IMR-90 (cell line): ENCODE results near the gene DCUN1D1. TPM values are rescaled to one million over a fixed set of nuclear protein-coding genes. Genes with fewer than 3 reads are reported as not detected.

Experiments used
- ATAC-seq: fragments of 200-7000 bp; cut with Tn5 transposase; 2 replicates; pipeline ENCODE4 v1.9.1; 2020; ENCODE audit warnings: low read depth, mild to moderate bottlenecking, moderate library complexity
- BruUV-seq: library from RNA; stranded (reverse); fragments of 400-500 nt; replicated peaks from 2 replicates; lab custom pipeline; 2021; lab: Mats Ljungman, UMichigan
- CTCF ChIA-PET: fragments of 300-600 bp; formaldehyde crosslinking; extraction: SDS; loops from one replicate; lab custom pipeline; 2021; ENCODE audit warnings: antibody characterized with exemption; lab: Yijun Ruan, JAX
- POLR2A ChIA-PET: fragments of 300-600 bp; sonication (Branson Sonifier 250); formaldehyde crosslinking; loops from one replicate; lab custom pipeline; 2022; ENCODE audit warnings: antibody characterized with exemption; ENCODE audit not compliant: unreplicated experiment; lab: Charles Lee
- DNase-seq: peaks from one replicate; pipeline ENCODE4 v3.0.0; 2013
- H2AFZ ChIP-seq: replicated peaks from 2 replicates; pipeline ENCODE3; 2013; ENCODE audit warnings: low read length, mild to moderate bottlenecking; ENCODE audit not compliant: poor library complexity
- H2AK5ac ChIP-seq: 2 replicates; pipeline ENCODE4 v1.6.1; 2013; ENCODE audit warnings: low read depth, low read length, inconsistent platforms
- H2AK9ac ChIP-seq: replicated peaks from 2 replicates; pipeline ENCODE3; 2013; ENCODE audit warnings: mild to moderate bottlenecking, low read depth, low read length, moderate library complexity; ENCODE audit not compliant: poor library complexity
- H2BK120ac ChIP-seq: 2 replicates; pipeline ENCODE4 v1.6.1; 2013; ENCODE audit warnings: low read depth, low read length, inconsistent platforms
- H2BK15ac ChIP-seq: 3 replicates; pipeline ENCODE4 v1.6.1; 2013; ENCODE audit warnings: low read depth, low read length, inconsistent platforms
- H2BK20ac ChIP-seq: 2 replicates; pipeline ENCODE4 v1.6.1; 2013; ENCODE audit warnings: low read depth, mild to moderate bottlenecking, inconsistent platforms, low read length, moderate library complexity
- H2BK5ac ChIP-seq: 2 replicates; pipeline ENCODE4 v1.6.1; 2013; ENCODE audit warnings: mild to moderate bottlenecking, low read depth, low read length, inconsistent platforms; ENCODE audit not compliant: poor library complexity, severe bottlenecking
- H3K14ac ChIP-seq: replicated peaks from 2 replicates; pipeline ENCODE4 v1.6.1; 2013; ENCODE audit warnings: low read depth, low read length, inconsistent platforms
- H3K18ac ChIP-seq: 2 replicates; pipeline ENCODE4 v1.6.1; 2013; ENCODE audit warnings: low read depth, low read length, control low read depth
- H3K23ac ChIP-seq: 2 replicates; pipeline ENCODE4 v1.6.1; 2013; ENCODE audit warnings: low read depth, low read length, inconsistent platforms
- H3K27ac ChIP-seq: 2 replicates; pipeline ENCODE4 v1.5.1; 2013; ENCODE audit warnings: mild to moderate bottlenecking, control low read depth, low read length; ENCODE audit not compliant: insufficient read depth
- H3K27me3 ChIP-seq: 2 replicates; pipeline ENCODE4 v1.6.1; 2013; ENCODE audit warnings: low read length; ENCODE audit not compliant: control insufficient read depth, insufficient read depth
- H3K36me3 ChIP-seq: 2 replicates; pipeline ENCODE4 v1.6.1; 2013; ENCODE audit warnings: low read length, mixed read lengths; ENCODE audit not compliant: control insufficient read depth, insufficient read depth
- H3K4ac ChIP-seq: 2 replicates; pipeline ENCODE4 v1.6.1; 2013; ENCODE audit warnings: low read depth, low read length, inconsistent platforms
- H3K4me1 ChIP-seq: 2 replicates; pipeline ENCODE4 v1.6.1; 2013; ENCODE audit warnings: low read length, mixed read lengths; ENCODE audit not compliant: control insufficient read depth, insufficient read depth
- H3K4me2 ChIP-seq: 2 replicates; pipeline ENCODE4 v1.6.1; 2013; ENCODE audit warnings: low read depth, mild to moderate bottlenecking, control low read depth, low read length, moderate library complexity
- H3K4me3 ChIP-seq: 2 replicates; pipeline ENCODE4 v1.5.1; 2013; ENCODE audit warnings: low read depth, mild to moderate bottlenecking, control low read depth, low read length, moderate library complexity; ENCODE audit not compliant: insufficient read depth
- H3K56ac ChIP-seq: 2 replicates; pipeline ENCODE4 v1.6.1; 2013; ENCODE audit warnings: low read length, inconsistent platforms; ENCODE audit not compliant: insufficient read depth; ENCODE audit errors: extremely low read depth
- H3K79me1 ChIP-seq, 2 experiments: 2 replicates each; pipeline ENCODE4 v1.6.1; 2013; ENCODE audit warnings: low read length in 2 of 2, inconsistent platforms in 1 of 2, low read depth in 1 of 2
- H3K9ac ChIP-seq: 2 replicates; pipeline ENCODE4 v1.6.1; 2013; ENCODE audit warnings: low read depth, low read length, control low read depth
- H3K9me1 ChIP-seq: 2 replicates; pipeline ENCODE4 v1.6.1; 2013; ENCODE audit warnings: low read length, inconsistent platforms; ENCODE audit not compliant: insufficient read depth
- H3K9me3 ChIP-seq: 2 replicates; pipeline ENCODE4 v1.6.1; 2013; ENCODE audit warnings: low read length; ENCODE audit not compliant: control insufficient read depth, insufficient read depth
- H4K20me1 ChIP-seq: 2 replicates; pipeline ENCODE4 v1.6.1; 2013; ENCODE audit warnings: low read length, inconsistent platforms; ENCODE audit not compliant: insufficient read depth
- H4K5ac ChIP-seq: 2 replicates; pipeline ENCODE4 v1.6.1; 2013; ENCODE audit warnings: mild to moderate bottlenecking, low read depth, low read length, control low read depth
- H4K8ac ChIP-seq, 2 experiments: 2 replicates each; pipeline ENCODE4 v1.6.1; 2013; ENCODE audit warnings: low read depth in 2 of 2, low read length in 2 of 2, control low read depth in 1 of 2, inconsistent platforms in 1 of 2
- H4K91ac ChIP-seq: 2 replicates; pipeline ENCODE4 v1.6.1; 2013; ENCODE audit warnings: low read depth, low read length, inconsistent platforms; ENCODE audit not compliant: insufficient read depth
- FOS ChIP-seq: fragments of 150-350 bp; IDR thresholded peaks from 2 replicates; pipeline ENCODE4 v1.6.1; 2016; ENCODE audit warnings: low read depth, low read length
- dilution Hi-C: fragments of 300-500 bp; cut with HindIII; formaldehyde crosslinking; loops from one replicate; pipeline ENCODE4 v1.14.3; 2018; ENCODE audit warnings: low sequenced_read_pairs; ENCODE audit not compliant: unreplicated experiment
- in situ Hi-C: fragments of 300-500 bp; cut with MboI; formaldehyde crosslinking; loops from 3 replicates; pipeline ENCODE4 v1.14.3; 2019; ENCODE audit warnings: low sequenced_read_pairs, inconsistent platforms, mixed read lengths
- intact Hi-C: fragments of 100-400 bp; cut with micrococcal nuclease; formaldehyde crosslinking; loops from 2 replicates; pipeline ENCODE4 v1.10.0; 2022
- polyA plus RNA-seq, 3 experiments: library from polyadenylated mRNA; depleted of rRNA; stranded (reverse); fragments of >200 nt; gene quantifications; 2 replicates each; pipeline ENCODE4 v1.2.3, GENCODE V29; 2012; ENCODE audit warnings: low replicate concordance in 1 of 3
- total RNA-seq: library from RNA; depleted of rRNA; stranded (reverse); fragments of >200 nt; gene quantifications from 2 replicates; pipeline ENCODE4 v1.2.3, GENCODE V29; 2012
- TF ChIP-seq, protein P1 (sequence below): conservative IDR thresholded peaks from 2 replicates; pipeline ENCODE4 v1.5.1; 2012; ENCODE audit warnings: mild to moderate bottlenecking, low read depth, low read length, improper control_type of control experiment

DCUN1D1 gene
- total and polyA plus RNA-seq, 2 of the 4 experiments (the other 2 are of a cell fraction), result 12.5 to 17.7 TPM

- Histone ChIP-seq H2BK5ac (no peak overlapping the region), H4K20me1 (no peaks in the 10 kb centered on the region), H2BK15ac (no peak overlapping the region), H3K4ac (no peak overlapping the region), H2BK20ac (no peak overlapping the region), H3K9me3 (no peaks in the 10 kb centered on the region), H3K14ac (no peak overlapping the region), H2BK120ac (no peak overlapping the region), H3K4me2 (peak overlapping the region; percentile 10), H3K36me3 (no peaks in the 10 kb centered on the region), H3K27ac (no peak overlapping the region; the same call in 1 of the 2 replicates), H2AK5ac (no peak overlapping the region), H3K23ac (no peak overlapping the region), H3K27me3 (no peaks in the 10 kb centered on the region), H3K18ac (no peak overlapping the region; the same call in 1 of the 2 replicates), H3K9me1 (peaks cover 4% of the 10 kb centered on the region; the same call in 1 of the 2 replicates), H4K91ac (no peak overlapping the region), H2AK9ac (no peak overlapping the region), H3K79me1 (no peaks in the 10 kb centered on the region), H2AFZ (no peak overlapping the region), H4K8ac (no peak overlapping the region), H3K4me1 (peaks cover 13% of the 10 kb centered on the region; the same call in 1 of the 2 replicates), H4K5ac (no peak overlapping the region; the same call in 1 of the 2 replicates), H3K56ac (no peak overlapping the region), H3K4me3 (no peak overlapping the region), H3K9ac (no peak overlapping the region)
- dilution Hi-C loops (no loop called here), in situ Hi-C loops (no loop called here), intact Hi-C loops (no loop called here)
- ChIA-PET CTCF (no interaction called here), POLR2A (no interaction called here)
- DNase-seq (peak; percentile 66), ATAC-seq (peak; percentile 89)
- BruUV-seq, result no TSS peak
- TF ChIP-seq, protein P1, sequence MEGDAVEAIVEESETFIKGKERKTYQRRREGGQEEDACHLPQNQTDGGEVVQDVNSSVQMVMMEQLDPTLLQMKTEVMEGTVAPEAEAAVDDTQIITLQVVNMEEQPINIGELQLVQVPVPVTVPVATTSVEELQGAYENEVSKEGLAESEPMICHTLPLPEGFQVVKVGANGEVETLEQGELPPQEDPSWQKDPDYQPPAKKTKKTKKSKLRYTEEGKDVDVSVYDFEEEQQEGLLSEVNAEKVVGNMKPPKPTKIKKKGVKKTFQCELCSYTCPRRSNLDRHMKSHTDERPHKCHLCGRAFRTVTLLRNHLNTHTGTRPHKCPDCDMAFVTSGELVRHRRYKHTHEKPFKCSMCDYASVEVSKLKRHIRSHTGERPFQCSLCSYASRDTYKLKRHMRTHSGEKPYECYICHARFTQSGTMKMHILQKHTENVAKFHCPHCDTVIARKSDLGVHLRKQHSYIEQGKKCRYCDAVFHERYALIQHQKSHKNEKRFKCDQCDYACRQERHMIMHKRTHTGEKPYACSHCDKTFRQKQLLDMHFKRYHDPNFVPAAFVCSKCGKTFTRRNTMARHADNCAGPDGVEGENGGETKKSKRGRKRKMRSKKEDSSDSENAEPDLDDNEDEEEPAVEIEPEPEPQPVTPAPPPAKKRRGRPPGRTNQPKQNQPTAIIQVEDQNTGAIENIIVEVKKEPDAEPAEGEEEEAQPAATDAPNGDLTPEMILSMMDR, result no peak
- peak; percentile 56; the same call in 1 of the 2 replicates for TF ChIP-seq FOS
Measured at GRCh38 chr3:183008800-183009199, 28.5 kb upstream of the DCUN1D1 start.
